ENCODE measurements around the gene IRF8. TPM values are rescaled to one million over a fixed set of nuclear protein-coding genes. Genes with fewer than 3 reads are reported as not detected.

The IRF8 gene
- total RNA-seq, 1 experiment from 2014 or later = 0.28 TPM

GRCh38 chr16:85968041-85968920 lies 69.3 kb downstream of the IRF8 start:
- Histone ChIP-seq H4K5ac (ENCODE audit: insufficient read length, low read depth, low read length) (no peak overlapping the region), H2BK12ac (ENCODE audit: insufficient read length, low read depth, low read length) (no peak overlapping the region), H2AFZ (ENCODE audit: low read length) (no peak overlapping the region), H3K23me2 (ENCODE audit: insufficient read length, low read depth, low read length, poor library complexity, severe bottlenecking) (peaks cover 2% of the 10 kb centered on the region), H3K9ac (ENCODE audit: extremely low read depth, insufficient read length, low read length) (no peak overlapping the region), H3K4me2 (ENCODE audit: insufficient read depth, insufficient read length, low read length) (no peak overlapping the region), H3K27ac (ENCODE audit: insufficient read length, low read depth, low read length) (no peak overlapping the region), H3T11ph (ENCODE audit: low read length) (no peak overlapping the region), H3K9me3 (ENCODE audit: control insufficient read depth, low read depth, low read length) (no peaks in the 10 kb centered on the region), H3K18ac (ENCODE audit: insufficient read length, low read depth, low read length) (no peak overlapping the region), H2BK5ac (ENCODE audit: insufficient read length, low read length) (no peak overlapping the region), H2BK20ac (ENCODE audit: low read depth, low read length, poor library complexity, severe bottlenecking) (no peak overlapping the region), H3K79me2 (ENCODE audit: insufficient read depth, low read length) (no peaks in the 10 kb centered on the region), H2BK120ac (ENCODE audit: low read depth, low read length, poor library complexity, severe bottlenecking) (no peak overlapping the region), H3K14ac (ENCODE audit: insufficient read depth, low read length) (no peak overlapping the region), H4K8ac (replicated peaks; ENCODE audit: insufficient read length, low read depth, low read length) (no peak overlapping the region), H3K27me3 (ENCODE audit: insufficient read depth, low read length) (no peaks in the 10 kb centered on the region), H3K23ac (ENCODE audit: insufficient read length, low read depth, low read length) (no peak overlapping the region), H3K4me1 (ENCODE audit: insufficient read depth, low read length) (no peaks in the 10 kb centered on the region), H4K20me1 (ENCODE audit: control insufficient read depth, insufficient read depth, insufficient read length) (no peaks in the 10 kb centered on the region), H4K91ac (ENCODE audit: insufficient read length, low read depth, low read length) (no peak overlapping the region), H2BK15ac (ENCODE audit: low read depth, low read length) (no peak overlapping the region), H2AK5ac (ENCODE audit: insufficient read length, low read length) (no peak overlapping the region), H3K56ac (ENCODE audit: insufficient read length, low read depth, low read length) (no peak overlapping the region), H3K79me1 (ENCODE audit: insufficient read depth, low read depth, low read length, poor library complexity, severe bottlenecking) (no peaks in the 10 kb centered on the region), H3K4ac (ENCODE audit: low read depth, low read length) (no peak overlapping the region)
- Mint-ChIP-seq H3K27ac (no peak overlapping the region), H3K4me1 (peaks cover 11 to 20% of the 10 kb centered on the region in 2 experiments), H3K27me3 (ENCODE audit: low read depth) (peaks cover 33% of the 10 kb centered on the region), H3K36me3 (ENCODE audit: insufficient read depth in 1 of 3, low read depth in 3 of 3) (no peaks in the 10 kb centered on the region), H3K9me3 (no peaks in the 10 kb centered on the region; a peak in 2 of 5 replicates), H3K4me3 (no peak overlapping the region)
- TF ChIP-seq CTCF (conservative IDR thresholded peaks at IDR 0.05) = no peak
- WGBS (ENCODE audit: extremely low coverage, insufficient read length, low lambda C conversion rate) = no CpG with 5 or more reads among the region's 14 CpGs
- DNase-seq = no peak

Data from H9 (cell line).